Amniotic epithelial cell (primary cell): ENCODE measurements around the gene FAM83B.
A peak's percentile ranks its signal among the peaks of the same experiment; 100 is the strongest.

Experiments used
- DNase-seq: peaks from one replicate; pipeline ENCODE4 v3.0.0-alpha.2; 2010; ENCODE audit warnings: low read depth

The FAM83B gene

GRCh38 chr6:54980511-54981275 is 134.1 kb downstream of the FAM83B start:
- DNase-seq = peak; percentile 90

- no peak for DNase-seq
Observed at GRCh38 chr6:54981276-54981609, 134.7 kb downstream of the FAM83B start.

- DNase-seq = peak; percentile 58
Observed at GRCh38 chr6:54981647-54982046, 135.1 kb downstream of the FAM83B start.

GRCh38 chr6:54987633-54988290 is 141.2 kb downstream of the FAM83B start:
- no peak for DNase-seq

- DNase-seq = peak; percentile 7
Observed at GRCh38 chr6:54988576-54988975, 142.0 kb downstream of the FAM83B start.

- peak; percentile 30 for DNase-seq
Observed at GRCh38 chr6:54990001-54990400, 143.4 kb downstream of the FAM83B start.
